Parathyroid adenoma (tissue), 2 donors: ENCODE measurements around the gene SURF6.
"Not testable (repeated sequence)": the region's sequence is repeated elsewhere in the genome, so short reads cannot be mapped to it uniquely, and the experiment has no call there.

Experiments used
- H2AFZ ChIP-seq: fragments of 300-600 bp; sonication (generic); one replicate; pipeline ENCODE4 v1.7.0; 2017; ENCODE audit warnings: antibody characterized with exemption, mild to moderate bottlenecking
- H3K27ac ChIP-seq: fragments of 300-600 bp; sonication (generic); one replicate; pipeline ENCODE4 v1.7.0; 2017
- H3K27me3 ChIP-seq: fragments of 300-600 bp; sonication (generic); one replicate; pipeline ENCODE4 v1.7.0; 2017; ENCODE audit warnings: low read length; ENCODE audit not compliant: control insufficient read depth, insufficient read depth
- H3K36me3 ChIP-seq: fragments of 300-600 bp; sonication (generic); one replicate; pipeline ENCODE4 v1.7.0; 2017; ENCODE audit warnings: low read length; ENCODE audit not compliant: control insufficient read depth, insufficient read depth
- H3K4me1 ChIP-seq: fragments of 300-600 bp; sonication (generic); one replicate; pipeline ENCODE4 v1.7.0; 2017; ENCODE audit warnings: control low read depth
- H3K4me2 ChIP-seq: fragments of 300-600 bp; sonication (generic); one replicate; pipeline ENCODE4 v1.7.0; 2017; ENCODE audit warnings: low read length
- H3K4me3 ChIP-seq: fragments of 300-600 bp; sonication (generic); one replicate; pipeline ENCODE4 v1.7.0; 2017; ENCODE audit warnings: low read depth, low read length
- H3K79me2 ChIP-seq: fragments of 300-600 bp; sonication (generic); one replicate; pipeline ENCODE4 v1.7.0; 2017; ENCODE audit warnings: control low read depth
- H3K9ac ChIP-seq: fragments of 300-600 bp; sonication (generic); one replicate; pipeline ENCODE4 v1.7.0; 2017; ENCODE audit warnings: mild to moderate bottlenecking
- H3K9me3 ChIP-seq: fragments of 300-600 bp; sonication (generic); one replicate; pipeline ENCODE4 v1.7.0; 2017; ENCODE audit warnings: low read length; ENCODE audit not compliant: control insufficient read depth
- CTCF ChIP-seq: fragments of 300-600 bp; sonication (generic); IDR thresholded peaks from one replicate; pipeline ENCODE4 v1.7.0; 2017; ENCODE audit warnings: antibody characterized with exemption, mild to moderate bottlenecking
- donor health status: primary hyperparathyroidism.

The SURF6 gene

GRCh38 chr9:133331221-133331620, 4.8 kb downstream of the SURF6 start:
- H3K36me3 ChIP-seq, result no peaks in the 10 kb centered on the region

GRCh38 chr9:133329306-133330156, 6.5 kb downstream of the SURF6 start:
- not testable (repeated sequence) for H3K27me3 ChIP-seq, H3K79me2 ChIP-seq, H3K9ac ChIP-seq, H3K4me3 ChIP-seq, H2AFZ ChIP-seq, H3K4me1 ChIP-seq, H3K36me3 ChIP-seq, H3K9me3 ChIP-seq, H3K27ac ChIP-seq, H3K4me2 ChIP-seq
- TF ChIP-seq CTCF, result peak; percentile 43

More at GRCh38 chr9:133331221-133331620, 4.8 kb downstream of the SURF6 start:
- Histone ChIP-seq H2AFZ (no peak overlapping the region), H3K27ac (no peak overlapping the region), H3K27me3 (no peaks in the 10 kb centered on the region), H3K4me3 (no peak overlapping the region), H3K4me1 (peaks cover 4% of the 10 kb centered on the region), H3K4me2 (no peak overlapping the region), H3K9ac (no peak overlapping the region), H3K9me3 (no peaks in the 10 kb centered on the region), H3K79me2 (no peaks in the 10 kb centered on the region)
- TF ChIP-seq CTCF, result no peak

- Histone ChIP-seq H3K36me3 (no peaks in the 10 kb centered on the region), H3K4me1 (no peaks in the 10 kb centered on the region), H3K9ac (no peak overlapping the region), H3K9me3 (no peaks in the 10 kb centered on the region), H3K27me3 (no peaks in the 10 kb centered on the region), H3K79me2 (no peaks in the 10 kb centered on the region), H3K4me3 (no peak overlapping the region), H3K4me2 (no peak overlapping the region), H2AFZ (no peak overlapping the region), H3K27ac (no peak overlapping the region)
- no peak for TF ChIP-seq CTCF
Observed at GRCh38 chr9:133327834-133328484, 8.0 kb downstream of the SURF6 start.

- not testable (repeated sequence) for H3K4me3 ChIP-seq, H3K9ac ChIP-seq, H3K27me3 ChIP-seq, H3K9me3 ChIP-seq, H3K79me2 ChIP-seq, H2AFZ ChIP-seq, H3K36me3 ChIP-seq, H3K27ac ChIP-seq, H3K4me1 ChIP-seq, H3K4me2 ChIP-seq
Observed at GRCh38 chr9:133327021-133327420, 9.0 kb downstream of the SURF6 start.

- Histone ChIP-seq H3K9me3 (no peaks in the 10 kb centered on the region), H3K79me2 (no peaks in the 10 kb centered on the region), H3K36me3 (no peaks in the 10 kb centered on the region), H3K9ac (no peak overlapping the region), H3K27ac (no peak overlapping the region), H3K4me1 (no peaks in the 10 kb centered on the region), H3K4me2 (no peak overlapping the region), H2AFZ (no peak overlapping the region), H3K4me3 (no peak overlapping the region), H3K27me3 (no peaks in the 10 kb centered on the region)
- no peak for TF ChIP-seq CTCF
Observed at GRCh38 chr9:133323991-133324703, 11.8 kb downstream of the SURF6 start.
